GM18502 (cell line): Measurements from ENCODE around the gene PEX11A.

Source experiments
- ATAC-seq: cut with Tn5 transposase; IDR thresholded peaks from one replicate; pipeline ENCODE4 v1.9.1; 2021; ENCODE audit warnings: mild to moderate bottlenecking; ENCODE audit not compliant: unreplicated experiment, poor library complexity

Gene PEX11A

DNA sequence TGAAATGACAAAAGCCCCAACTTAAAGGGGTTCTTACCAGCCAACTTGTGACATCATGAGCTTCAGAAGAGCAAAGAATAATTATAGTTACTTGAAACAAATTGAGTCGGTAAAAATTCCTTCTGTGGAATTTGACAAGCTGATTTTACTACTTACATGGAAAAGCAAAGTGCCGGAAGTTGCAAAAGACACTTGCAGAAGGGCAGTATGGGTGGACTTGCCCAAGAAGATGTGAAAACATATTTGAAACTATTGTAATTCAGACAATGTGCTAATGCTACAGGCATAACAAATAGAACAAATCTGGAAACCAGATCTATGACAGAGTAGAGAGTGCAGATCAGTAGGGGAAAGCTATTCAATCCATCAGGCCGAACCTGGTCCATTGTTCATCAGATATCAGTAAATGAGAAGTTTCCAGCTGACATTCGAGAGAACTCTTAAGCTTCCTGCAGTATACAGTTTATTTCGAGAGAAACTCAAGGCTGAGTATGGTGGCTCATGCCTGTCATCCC is 32.8 kb downstream of the PEX11A start:
- ATAC-seq, result no peak

DNA sequence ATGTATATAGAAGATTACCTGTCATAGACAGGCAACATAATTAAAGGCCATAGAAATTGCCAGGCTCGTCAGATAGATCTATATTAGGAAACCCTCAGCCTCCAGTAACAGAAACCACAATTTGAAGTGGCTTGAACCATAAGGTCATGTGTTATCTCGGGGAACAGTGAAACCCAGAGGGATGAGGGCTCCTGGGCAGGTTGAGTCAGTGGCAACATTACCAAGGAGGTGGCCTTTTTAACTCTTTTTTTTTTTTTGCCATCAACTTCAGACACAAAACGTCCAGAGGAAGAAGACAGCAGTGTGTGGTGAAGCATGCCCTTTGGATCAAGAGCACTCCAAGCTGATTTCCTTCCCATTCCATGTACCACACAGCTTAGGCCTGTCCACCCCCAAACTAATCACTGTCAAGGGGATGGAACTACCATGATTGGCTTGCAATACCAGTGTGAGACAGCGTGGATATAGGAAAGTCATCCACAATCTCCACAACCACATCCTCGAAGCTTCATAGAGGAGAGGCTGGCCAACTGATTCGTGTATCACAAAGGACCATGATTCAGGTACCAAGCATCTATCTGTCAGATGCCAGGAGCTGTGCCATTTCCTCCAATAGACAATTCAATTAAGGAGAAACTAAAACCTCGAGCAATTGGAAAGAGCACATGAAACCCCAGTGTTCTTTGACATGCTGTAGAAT is 34.3 kb downstream of the PEX11A start:
- ATAC-seq, result no peak

DNA sequence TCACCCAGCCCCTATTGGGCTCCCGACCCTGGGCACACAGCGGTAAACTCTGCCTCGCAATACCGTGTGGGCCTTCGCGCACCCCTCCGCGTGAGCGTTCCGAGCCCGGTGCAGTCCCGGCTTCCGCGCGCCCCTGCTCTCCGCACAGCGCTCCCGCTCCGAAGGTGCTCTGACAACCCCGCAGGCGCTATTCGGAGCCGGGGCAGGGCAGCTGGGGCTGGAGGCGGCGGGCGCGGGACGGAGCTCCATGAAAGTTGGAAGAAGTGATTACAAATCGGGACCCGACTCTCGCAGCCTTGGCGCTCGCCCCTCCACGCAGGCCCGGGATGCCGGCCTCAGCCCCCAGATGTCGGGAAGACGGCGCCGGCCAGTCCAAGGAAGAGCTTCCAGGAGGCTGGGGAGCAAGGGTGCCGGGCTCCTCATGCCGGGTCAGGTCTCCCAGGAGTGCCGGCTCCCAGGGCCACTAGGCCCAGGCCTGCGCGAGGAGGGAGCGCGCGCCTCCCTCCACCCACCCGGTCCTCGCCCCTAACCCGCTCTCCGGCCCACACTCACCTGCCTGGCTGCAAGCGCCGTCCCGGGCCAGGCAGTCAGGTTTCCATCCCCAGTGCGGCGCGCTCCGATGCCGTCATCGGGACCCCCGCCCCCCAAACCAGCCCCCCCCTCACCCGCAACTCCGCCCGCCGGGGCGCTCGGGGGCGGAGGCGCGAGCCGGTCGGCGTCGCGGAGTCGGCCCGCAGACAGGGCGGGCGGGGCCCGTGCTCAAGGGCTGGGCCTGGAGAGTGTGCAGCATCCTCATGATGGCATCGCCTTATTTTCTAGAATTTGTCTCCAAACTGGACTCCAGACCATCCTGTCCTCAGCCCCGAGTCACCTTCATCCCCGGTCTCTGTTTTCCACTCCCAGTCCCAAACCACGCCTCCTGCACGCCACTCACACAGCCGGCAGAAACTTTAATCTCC is 35.4 kb downstream of the PEX11A start, which contains the start of gene KIF7:
KIF7 (minus strand) TSS at position 621 of the 959 bp plus-strand sequence. CDS start 2,537 bp downstream, outside the sequence.
- peak; percentile 54 for ATAC-seq

DNA sequence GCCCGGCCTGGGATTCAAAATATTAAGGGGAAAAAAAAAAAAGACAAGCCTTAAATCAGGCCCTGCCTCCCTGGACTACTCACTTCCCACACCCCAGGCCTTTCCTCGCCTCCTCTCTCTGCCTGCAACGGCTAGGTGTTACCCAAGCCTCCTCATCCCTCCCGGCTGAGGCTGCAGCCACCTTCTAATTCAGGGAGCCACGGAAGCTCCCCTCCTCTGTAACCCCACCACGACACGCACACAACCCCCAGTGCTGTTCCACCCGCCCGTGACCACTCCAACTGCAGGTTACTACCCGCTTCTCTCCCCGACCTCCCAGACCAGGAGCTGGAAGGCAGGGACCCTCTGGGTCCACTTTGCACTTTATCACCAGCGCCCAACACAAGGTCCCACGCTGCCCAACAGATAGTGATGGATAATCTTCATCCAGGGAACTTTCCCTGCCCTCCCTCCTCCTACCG is 36.2 kb downstream of the PEX11A start:
- no peak for ATAC-seq

DNA sequence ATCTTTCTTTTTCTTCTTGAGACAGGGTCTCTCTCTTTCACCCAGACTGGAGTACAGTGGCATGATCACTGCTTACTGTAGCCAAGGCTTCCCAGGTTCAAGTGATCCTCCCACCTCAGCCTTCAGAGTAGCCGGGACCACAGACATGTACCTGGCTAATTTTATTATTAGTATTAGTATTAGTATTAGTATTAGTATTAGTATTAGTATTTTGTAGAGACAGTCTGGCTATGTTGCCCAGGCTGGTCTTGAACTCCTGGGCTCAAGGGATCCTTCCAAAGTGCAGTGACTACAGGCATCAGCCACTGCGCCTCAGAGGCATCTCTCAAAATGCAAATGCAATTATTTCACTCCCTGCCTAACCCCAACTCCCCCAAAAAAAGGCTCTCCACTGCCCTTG is 37.0 kb downstream of the PEX11A start:
- ATAC-seq, result no peak

DNA sequence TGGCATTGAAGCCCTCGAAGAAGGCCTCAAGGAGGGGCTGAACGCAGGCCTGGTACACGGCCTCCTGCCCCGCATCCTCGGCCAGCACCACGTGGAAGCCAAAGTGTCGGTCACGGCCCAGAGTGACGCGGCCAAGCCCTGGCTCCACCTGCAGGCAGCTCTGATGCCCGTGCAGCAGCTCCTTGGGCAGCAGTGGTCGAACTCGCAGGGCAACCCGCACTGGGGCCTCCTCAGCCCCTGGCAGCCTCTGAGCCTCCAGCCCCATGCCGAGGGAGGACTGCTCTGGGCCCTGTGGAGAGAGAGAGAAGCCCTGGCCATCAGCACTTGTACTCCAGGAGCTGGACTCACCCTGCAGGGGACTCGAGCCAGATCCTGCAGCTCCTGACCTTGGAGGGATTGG is 37.9 kb downstream of the PEX11A start:
- ATAC-seq, result no peak

DNA sequence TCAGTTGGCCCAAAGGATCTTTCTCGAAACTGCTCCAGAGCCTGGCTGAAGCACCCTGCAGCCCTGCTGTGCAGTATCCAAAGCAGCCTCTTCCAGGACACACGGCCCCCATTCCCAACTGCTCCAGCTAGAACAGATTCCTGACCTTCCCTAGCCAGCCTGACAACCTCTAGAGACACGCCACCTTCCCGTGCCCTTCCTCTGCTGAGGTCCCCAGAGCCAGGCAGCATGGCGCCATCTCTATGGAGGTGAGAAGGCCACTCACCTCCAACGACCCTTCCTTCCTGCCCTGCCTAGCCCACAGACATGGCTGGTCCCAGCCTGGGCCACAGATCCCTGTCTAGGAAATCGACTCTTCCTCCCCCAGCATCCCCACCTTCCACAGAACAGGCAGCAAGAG is 38.4 kb downstream of the PEX11A start:
- ATAC-seq, result no peak

DNA sequence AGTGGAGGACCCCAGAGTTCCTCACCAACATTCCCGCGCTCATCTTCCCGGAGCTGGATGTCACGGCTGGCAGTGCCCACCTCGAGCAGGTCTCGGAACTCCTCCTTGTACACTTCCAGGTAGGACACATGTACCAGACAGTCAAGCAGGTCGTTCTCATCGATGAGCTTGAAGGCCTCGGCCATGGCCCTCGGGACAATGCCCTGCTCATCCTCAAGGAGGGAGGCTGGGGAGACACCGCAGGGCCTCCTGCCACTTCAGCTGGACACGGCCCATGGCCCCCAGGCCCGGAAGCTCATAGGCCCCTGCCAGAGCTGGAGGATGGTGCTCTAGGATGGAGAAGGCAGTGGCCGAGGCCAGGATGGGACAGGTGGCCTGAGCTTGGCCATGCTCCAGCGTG is 40.8 kb downstream of the PEX11A start:
- ATAC-seq, result no peak

DNA sequence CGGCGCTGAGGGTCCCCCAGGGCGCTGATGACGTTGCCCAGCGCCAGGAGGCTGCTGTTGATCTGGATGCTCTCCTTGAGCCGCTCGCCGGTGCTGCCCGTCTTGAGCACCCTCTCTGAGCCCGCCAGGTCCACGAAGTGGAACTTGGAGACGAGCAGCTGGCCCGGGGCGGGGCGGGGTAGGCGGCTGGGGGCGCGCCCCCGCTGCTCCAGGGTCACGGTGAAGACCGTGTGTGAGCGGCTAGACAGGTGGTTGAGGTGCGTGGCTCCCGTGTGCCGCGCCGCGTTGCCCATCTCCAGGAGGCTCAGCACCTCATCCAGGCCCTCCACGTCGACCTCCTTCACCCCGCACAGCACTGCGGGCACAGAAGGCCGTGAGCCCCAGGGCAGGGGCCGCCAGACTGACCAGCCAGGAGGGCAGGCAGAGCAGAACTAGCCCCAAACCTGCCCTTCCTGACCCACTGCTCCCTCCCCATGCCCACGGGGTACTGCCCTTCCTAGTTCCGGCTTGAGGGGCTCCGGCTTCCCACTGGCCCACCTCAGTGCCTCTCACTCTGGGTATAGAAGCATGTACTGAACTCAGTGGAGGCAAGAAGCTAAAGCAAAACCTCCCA is 41.4 kb downstream of the PEX11A start:
- no peak for ATAC-seq

DNA sequence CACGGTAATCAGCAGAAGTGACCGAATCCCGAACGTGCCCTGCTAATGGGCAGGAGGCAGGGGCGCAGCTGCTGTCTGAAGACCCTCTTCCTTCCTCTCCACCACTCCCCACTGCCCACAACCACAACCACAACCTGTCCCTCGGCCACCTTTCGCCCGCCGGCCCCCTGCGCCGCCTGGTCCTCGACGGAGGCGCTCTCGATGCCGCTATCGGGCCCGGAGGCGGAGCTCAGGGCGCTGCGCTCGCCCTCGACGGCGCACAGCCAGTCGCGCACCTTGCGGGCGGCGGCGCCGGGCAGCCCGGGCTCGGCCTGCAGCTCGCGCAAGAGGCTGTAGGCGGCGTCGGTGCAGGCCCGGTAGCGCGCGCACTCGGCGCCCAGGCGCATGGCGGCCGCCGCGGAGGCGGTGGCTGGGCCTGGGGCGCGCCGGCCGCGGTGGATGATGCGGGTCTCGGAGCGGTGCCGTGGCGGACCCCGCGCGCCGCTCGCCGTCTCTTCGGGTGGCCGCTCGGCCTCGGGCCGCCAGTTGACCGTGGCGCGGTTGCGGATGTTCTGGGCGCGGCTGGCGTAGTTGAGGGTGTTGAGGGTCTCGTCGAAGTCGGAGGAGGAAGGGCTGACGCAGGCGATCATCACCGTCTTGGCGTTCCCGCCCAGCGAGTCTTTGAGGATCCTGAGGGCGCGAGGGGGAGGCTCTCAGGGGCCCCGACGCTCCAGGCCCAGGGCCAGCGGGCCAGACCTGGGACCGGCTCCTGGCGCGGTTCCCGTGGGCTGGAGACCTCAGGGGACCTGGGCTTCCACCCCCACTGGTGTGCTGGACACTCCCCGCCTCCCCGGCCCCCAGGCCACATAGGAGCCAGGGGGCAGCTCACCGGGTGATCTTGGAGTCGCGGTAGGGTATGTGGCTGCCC is 42.2 kb downstream of the PEX11A start:
- no peak for ATAC-seq

DNA sequence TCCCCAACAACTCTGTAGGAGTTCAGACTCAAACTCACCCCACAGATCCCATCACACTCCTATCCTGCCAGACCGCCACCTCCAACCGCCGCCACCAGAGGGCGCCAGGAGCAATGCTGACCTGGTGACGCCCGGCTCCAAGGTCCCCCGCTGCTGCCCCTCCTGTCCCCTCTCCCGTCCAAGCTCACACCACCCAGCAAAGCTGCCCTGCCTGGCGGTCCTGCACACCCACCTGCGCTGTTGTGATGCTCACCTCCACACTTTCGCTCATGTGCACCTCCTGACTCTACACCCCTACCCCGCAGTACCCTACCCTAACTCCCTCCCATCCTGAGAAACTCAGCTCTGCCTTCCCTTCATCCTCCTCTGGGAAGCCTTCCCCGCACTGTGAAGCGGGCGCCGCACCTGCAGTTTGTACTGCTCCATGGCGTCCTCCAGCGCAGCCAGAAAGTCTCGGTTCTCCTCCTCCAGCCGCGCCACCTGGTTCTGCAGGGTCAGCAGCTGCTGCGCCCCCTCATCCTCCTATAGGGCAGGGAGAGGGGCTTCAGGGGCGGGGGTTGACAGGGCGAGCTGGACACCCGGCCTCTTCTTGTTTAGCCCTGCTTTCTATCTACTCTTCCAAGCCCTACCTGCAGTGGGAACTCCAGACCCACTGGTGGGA is 43.2 kb downstream of the PEX11A start:
- ATAC-seq, result peak; percentile 54

DNA sequence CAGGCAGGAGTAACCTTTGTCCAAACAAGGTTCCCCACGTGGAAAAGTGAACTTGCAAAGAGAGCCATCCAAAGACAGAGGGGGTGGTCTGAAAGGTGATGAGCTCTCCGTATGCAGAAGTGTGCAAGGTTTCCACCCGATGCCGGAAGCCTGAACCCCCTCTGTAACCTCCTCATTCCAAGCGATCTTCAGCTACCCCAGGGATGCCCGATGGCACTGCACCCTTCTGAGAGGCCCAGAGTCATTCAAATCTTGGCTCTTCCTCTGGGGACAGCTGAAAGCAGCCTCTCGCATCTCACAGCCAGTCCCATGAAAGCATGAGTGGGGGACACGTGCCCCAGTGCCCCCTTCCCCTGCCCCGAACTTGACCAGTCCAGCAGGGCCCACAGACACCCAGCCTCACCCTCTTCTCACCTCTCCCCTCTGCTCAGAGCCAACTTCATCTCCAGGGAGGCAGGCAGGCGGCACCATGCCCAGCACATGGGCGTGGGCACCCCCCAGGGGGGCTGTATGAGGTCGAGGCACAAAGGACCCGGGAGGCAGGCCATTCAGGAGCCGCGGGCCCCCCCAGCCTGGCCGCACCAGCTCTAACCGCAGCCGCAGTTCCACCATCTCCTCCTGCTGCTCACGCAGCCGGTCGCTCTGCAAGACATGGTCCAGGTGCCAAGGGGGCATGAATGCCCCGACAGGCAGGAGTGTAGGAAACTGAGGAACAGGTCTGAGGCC is 44.0 kb downstream of the PEX11A start:
- ATAC-seq, result no peak

DNA sequence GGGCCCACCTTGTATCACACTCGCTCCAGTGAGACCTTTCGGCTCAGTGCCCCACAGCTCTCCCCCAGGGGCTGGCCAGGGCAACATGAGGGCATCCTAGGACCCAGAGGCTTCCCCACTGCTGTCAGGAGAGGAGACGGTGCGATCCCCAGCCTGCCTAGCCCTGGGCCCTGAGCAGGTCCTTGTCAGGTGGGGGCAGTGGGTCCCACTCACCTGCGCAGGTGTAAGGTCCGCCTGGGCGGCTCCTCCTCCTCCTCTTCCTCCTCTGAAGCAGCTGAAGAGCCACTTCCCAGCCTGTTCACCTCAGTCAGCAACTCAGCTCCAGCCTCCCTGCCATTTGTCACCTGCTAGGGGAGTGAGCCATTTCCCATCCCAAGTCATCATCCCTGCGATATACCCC is 44.9 kb downstream of the PEX11A start:
- ATAC-seq, result no peak

DNA sequence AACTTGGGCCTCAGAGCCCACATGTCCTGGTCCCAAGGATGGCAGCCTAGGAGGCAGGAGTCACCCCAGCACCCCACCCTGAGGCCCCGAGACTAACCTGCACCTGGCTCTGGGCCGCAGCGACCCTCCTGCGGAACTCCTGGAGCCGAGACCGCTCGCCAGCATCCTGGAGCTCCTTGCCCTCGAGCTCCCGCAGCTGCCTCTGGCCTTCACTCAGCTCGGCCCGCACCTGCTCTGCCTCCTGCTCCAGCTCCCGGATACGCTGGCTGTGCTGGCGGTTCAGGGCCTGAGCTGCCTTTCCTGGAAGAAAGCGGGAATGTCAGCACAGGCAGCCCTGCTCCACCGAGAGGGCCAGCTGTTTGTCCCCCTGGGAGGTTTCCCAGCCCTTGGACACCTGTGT is 48.4 kb downstream of the PEX11A start:
- no peak for ATAC-seq

DNA sequence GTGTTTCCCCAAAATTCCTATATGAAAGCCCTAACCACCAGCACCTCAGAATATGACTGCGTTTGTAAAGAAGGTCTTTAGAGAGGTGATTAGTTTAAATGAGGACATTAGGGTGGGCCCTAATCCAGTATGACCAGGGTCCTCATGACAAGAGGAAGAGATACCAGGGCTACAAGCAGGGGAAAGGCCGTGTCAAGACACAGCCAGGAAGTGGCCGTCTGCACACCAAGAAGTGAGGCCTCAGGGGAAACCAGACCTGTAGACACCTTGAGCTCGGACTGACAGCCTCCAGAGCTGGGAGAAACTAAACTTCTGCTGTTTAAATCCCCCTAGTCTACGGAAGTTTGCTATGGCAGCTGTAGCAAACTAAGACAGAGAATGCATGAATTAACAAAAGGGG is 49.5 kb downstream of the PEX11A start:
- no peak for ATAC-seq

DNA sequence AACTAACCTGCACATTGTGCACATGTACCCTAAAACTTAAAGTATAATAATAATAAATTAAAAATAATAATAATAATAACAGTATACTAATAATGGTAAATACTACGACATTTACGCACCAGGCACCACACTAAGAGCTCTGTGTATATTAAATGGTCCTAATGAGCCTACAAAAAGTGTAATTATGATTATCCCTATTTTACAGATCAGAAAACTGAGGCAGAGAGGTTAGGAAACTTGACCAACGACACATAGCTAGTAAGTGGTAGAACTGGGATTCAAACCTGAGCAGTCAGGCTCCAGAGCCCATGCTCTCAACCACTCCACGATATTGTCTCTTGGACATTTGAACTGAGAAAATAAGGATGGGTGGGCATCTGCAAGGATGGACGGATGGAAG is 50.3 kb downstream of the PEX11A start:
- no peak for ATAC-seq

DNA sequence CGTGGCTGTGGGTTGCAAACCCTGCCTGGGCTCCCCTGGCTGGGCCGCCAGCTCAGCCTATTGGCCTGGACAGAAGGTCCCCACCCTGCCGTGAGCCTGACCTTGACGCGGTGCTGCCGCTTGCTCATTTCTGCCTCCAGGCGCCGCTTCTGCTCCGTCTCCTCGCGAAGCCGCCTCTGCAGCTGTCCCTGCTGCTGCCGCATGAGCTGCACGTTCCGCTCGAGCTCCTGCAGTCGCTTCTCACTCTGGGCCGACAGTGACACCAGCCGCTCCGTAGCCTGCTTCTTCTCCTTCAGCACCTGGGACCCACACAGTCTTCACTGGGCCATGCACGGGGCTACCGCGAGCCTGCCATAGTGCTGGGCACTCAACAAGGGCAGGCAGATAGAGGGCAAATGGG is 57.0 kb downstream of the PEX11A start:
- ATAC-seq, result no peak

DNA sequence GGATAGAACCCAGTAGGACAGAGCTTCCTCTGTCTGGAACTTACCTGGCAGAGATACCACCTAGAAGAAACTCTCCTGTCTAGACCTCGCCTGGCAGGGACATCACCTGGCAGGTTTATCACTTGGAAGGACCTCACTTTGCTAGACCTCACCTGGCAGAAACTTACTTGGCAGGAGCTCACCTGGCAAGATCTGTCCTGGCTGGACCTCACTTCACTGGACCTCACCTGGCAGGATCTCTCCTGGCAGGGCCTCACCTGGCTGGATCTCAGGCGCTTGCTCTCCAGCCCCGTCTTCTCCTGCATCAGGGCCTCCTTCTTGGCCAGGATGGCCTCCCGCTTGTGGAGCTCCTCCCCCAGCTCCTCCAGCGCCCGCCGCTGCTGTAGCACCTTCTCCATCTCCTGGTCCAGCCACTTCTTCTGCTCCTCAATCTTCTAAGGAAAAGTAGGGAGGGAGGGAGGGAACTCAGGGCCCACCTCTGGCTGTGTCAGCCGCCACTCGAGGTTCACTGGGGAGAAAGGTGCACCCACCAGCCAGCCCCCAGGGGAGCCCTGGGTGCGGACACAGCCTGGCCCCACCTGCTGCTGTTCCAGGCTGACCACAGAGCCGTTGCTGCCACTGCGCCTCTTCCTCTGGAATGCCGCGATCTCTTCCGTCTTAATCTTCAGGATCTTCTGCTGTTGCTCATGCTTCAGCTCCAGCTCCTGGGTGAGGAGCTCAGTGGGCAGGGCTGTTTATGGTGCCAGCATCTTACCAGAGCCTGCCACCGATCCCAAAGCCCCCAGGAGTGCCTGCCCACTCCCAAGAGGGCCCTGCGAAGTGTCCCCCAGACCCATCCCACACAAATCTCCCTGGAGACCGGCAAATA is 57.8 kb downstream of the PEX11A start:
- no peak for ATAC-seq
